Activated naive CD8-positive, alpha-beta T cell treated with anti-CD3 and anti-CD28 coated beads, Interleukin-2, amount 50 U/mL, for 16 hours (primary cell): Measurements from ENCODE around the gene CYGB.

Source experiments
- DNase-seq: peaks from one replicate; pipeline ENCODE4 v3.0.0-alpha.2; 2020; ENCODE audit warnings: low read depth, low spot score

The CYGB gene

DNA sequence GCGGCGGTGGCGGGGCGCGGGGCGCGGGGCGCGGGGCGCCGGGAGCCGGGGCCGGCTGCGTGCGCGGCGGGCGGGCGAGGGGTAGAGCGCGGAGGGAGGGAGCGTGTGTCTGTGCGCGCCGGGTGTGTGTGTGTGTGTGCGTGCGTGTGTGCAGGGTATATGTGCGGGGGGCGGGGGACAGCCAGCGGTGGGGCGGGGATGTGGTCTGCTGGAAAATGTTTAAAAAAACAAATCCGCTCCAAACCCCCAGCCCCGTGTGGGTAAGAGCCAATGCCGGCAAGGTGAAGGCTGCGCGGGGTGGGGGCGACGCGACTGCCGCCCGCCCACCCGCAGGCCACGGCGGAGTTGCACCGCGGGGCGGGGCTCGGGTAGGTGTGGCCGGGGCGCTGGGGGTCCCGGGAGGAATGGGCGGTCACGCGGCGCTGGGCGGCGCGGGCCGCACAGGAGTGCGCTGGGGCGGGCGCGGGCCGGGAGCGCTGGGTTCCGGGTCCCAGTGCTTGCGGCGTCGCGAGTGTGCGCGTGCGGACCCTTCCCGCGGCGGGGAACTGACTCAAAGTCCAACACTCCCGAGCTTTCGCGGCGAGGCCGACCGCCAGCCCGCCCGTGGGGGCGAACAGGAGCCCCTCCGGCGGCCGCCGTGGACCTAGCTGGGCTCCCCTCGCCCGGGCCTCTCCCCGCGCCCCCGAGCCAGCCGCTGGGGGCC, at the start of gene CYGB:
TSS of gene CYGB (minus strand) at position 132 of the 703 bp plus-strand sequence. CDS start 167 bp downstream, outside the sequence.
- DNase-seq, result no peak

GRCh38 chr17:76586741-76587487, 49.4 kb upstream of the CYGB start:
- no peak for DNase-seq

DNA sequence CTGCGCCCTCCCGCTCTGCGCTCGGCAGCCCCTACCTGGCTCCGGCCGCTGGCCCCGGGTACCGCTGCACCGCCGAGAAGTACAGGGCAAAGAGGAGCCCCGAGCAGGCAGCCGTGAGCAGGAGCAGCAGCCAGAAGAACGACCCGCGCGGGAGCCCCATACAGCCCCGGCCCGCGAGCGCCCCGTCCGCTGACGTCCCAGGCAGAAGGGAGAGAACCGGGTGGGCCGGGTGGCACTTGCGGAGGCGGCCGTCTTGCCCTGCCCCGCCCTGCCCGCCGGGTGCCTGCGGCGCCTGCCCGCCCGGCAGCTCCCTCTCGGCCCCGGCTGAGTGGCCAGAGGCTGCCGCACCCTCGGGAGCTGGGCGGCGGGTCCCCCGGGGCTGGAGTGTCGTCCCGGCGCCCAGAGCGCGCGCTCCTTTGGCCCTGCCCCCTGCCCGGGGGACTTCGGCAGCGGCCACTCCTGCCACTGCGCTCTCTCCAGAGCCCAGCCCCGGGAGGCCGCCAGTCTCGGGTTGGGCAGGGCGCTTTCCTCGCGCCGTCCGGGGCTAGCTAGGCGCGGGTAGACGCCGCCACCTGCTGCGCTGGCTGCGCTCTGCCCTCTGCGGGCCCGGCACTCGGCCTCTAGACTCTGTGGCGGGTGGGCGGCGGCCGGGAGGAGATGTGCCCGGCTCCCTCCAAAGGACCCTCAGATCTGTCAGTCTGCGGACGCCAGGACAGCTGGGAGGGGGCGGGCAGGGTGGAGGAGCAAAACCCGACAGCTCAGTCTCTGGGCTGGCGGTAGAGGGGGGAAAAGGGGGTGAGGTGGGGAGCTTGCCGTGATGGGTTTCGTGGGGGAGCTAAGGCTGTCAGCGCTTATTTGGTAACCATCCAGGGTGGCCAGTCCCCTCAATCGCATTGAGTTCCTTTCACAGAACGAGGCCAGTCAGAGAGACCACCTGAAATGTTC, 48.4 kb upstream of the CYGB start, which contains the start of gene ST6GALNAC2:
TSS of gene ST6GALNAC2 (minus strand) at position 212 of the 945 bp plus-strand sequence. CDS start at position 160, 52 bp downstream.
- no peak for DNase-seq

DNA sequence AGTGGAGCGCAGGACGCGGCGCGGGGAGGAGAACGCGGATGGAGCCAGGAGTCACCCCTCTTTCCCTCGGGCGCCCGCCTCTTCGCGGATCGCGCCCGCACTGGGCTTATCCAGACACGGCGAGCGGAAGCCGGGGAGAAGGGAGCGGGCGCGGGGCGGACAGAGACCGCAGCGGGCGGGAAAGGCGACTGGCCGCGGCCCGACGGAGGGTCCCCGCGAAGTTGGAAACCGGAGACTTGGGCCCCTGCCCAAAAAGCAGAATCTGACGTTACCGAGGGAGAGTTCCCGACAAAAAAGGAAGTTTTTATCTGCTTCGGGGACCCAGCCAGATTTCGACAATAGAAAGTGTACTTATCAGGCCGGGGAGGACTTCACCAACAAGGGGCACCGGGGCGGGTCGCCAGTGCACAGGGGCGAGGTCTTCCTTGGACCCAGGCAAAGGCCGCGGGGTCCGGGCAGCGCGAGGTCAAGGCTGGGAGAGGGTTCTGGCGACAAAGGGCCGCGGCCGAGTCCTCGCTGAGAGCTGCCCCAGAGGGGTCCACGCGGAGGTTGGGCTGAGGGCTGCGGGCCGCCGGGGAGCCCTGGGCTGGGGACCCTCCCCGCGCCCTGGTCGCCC, 47.6 kb upstream of the CYGB start:
- DNase-seq, result no peak

- no peak for DNase-seq
These were observed 47.0 kb upstream of the CYGB start for GRCh38 chr17:76584427-76585032.

- no peak for DNase-seq
These were observed 45.2 kb upstream of the CYGB start for GRCh38 chr17:76582660-76583059.

- no peak for DNase-seq
These were observed 44.0 kb upstream of the CYGB start for GRCh38 chr17:76581515-76581914.

- DNase-seq, result no peak
These were observed 41.8 kb upstream of the CYGB start for GRCh38 chr17:76579281-76579680.

GRCh38 chr17:76578376-76578775, 40.9 kb upstream of the CYGB start:
- DNase-seq, result no peak

DNA sequence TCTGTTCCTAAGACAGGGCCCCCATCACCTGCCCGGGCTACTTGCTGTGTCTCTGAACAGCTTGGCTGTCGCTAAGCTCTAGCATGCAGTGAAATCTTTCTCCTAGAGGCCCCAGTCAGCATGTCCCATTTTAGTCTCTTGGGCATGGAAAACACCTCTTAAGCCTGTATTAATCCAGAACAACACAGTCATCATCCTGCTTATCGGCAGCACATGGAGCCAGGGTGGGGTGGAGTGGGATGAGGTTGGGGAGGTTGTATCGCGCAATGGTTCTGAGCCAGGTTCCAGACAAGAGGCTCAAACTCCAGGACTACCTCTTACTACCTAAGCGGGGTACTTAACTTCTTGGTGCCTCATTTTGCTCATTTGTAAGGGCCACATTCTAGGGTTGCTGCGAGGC, 40.4 kb upstream of the CYGB start:
- DNase-seq, result no peak

DNA sequence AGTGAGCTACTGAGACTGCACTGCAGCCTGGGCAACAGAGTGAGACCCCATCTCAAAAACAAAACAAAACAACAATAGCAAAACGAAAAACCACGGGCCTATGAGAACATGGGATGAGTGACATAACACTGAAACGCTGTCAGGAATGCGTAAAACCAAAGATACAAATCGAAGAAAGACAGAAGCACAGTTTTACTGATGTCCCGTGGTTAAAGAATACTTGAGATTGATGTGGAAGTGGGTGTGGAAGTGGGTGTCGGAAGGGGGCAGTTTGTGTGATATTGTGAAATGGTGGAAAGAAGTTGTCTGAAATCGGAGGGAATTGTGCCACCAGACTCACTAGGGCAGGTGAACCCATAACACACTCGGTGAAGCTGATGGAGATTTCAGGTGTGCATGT, 38.7 kb upstream of the CYGB start:
- no peak for DNase-seq

GRCh38 chr17:76575570-76575969, 38.1 kb upstream of the CYGB start:
- DNase-seq, result no peak

GRCh38 chr17:76574166-76574565, 36.7 kb upstream of the CYGB start:
- no peak for DNase-seq

DNA sequence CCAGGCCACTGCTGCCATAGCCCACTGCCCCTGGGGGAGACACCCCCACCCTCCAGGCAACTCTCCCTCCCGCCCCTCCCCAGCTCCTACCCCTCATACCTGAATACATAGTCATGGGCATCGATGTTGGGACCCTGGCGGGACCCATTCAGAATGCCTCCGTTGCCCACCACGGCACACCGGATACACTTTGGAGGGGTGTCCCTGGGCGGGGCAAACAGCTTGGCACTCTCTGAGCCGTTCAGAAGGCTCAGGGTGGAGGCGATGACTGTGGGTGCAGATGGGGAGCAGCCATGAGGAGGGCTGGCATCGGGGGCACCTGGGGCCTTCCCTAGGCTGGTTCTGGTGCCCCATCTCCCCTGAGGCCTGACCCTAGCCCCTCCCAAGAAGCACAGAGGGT, 35.6 kb upstream of the CYGB start:
- no peak for DNase-seq

DNA sequence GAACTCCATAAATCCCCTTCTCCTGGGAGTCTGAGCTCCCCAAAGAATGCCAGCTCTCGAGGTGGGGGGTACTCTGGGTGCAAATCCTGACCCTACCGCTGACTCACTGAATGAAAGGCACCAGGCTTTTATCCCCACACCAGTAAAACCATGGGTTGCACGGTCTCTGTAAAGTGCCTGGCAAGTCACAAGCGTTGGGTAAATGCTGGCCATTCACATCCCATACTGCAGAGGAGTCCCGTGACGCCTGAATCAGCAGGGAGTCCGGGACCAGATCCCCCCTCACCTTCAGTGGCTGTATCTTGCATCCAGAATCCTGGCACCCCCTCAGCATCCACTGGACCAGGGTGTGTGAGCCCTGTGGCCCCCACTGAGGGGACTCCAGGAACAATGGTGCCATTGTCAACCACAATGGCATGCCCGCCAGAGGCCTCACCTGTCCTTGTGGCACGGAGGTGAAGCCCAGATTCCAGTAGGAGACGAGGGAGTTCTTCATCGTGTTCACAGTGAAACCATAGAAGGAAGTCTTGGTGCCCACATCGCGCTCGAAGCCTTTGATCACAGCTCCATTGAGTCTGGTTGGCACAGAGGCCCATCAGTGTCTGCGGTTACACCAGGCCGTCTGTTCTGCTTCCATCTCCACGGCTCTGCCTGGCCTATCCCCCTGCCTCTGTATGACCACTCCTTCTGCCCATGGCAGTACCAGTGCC, 34.8 kb upstream of the CYGB start:
- no peak for DNase-seq

- no peak for DNase-seq
These were observed 33.5 kb upstream of the CYGB start for GRCh38 chr17:76570877-76571471.

- DNase-seq, result no peak
These were observed 32.9 kb upstream of the CYGB start for GRCh38 chr17:76570457-76570856.

GRCh38 chr17:76569607-76570279, 32.2 kb upstream of the CYGB start:
- no peak for DNase-seq

DNA sequence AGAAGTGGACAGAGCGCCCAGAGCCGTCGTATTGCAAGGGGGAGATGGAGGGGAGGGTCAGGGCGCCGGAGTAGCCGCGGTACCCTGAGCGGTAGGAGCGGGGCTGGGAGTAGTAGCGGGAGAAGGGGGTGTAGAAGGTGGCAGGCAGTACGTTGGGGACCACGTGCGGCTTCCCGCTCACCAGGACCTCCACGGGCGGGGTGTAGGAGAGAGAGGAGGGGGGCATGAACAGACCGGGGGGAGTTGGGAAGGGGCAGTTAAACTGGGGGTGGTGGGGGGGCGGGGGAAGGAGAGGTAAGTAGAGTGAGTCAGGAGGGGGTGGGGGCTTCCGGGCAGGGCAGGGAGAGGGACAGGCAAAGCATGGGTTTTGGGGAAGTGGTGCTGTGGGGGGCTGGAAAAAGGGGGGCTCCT, 31.3 kb upstream of the CYGB start:
- no peak for DNase-seq
